ENCODE measurements around the gene CSF3R. TPM values are rescaled to one million over a fixed set of nuclear protein-coding genes. Genes with fewer than 3 reads are reported as not detected.

CSF3R gene
- total and polyA plus RNA-seq, 2 experiments from 2014 or later: 19.7 to 22.3 TPM

DNA sequence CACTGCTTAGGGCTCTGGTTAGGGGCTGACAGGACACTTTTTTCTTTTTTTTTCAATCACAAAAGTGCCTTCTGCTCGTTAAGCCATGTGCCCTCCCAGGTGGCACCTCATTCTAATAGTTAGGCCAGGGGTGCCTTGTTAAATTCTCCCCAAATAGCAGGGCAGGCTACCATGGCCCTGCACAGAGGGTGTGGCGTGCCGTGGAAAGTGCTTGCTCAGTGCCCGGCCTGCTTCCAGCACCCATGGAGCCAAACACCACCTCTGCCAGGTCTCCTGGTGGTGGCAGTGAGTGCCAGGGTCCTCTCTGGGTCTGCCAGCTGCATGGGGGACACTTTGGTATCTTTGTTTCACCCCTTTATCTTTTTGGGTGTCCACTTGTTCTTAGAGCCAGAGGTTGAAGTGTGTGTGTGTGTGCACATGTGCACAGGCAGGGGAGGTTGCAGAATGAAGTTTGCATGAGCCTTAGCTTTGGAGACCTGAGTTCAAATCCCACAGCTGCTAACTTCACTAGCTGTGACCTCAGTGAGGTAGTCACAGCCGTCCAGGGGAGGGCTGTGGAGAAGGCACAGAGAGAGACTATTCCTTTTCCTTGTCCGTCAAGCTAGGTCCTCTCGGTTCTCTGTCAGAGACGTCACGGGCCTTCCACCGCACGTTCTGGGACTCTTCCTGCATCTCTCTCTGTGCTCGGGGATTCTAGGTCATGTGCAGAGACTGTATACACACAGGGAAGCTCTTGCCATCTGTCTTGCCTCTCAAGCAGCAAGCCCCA, 39.9 kb upstream of the CSF3R start:
- TF ChIP-seq EZH2phosphoT487 (IDR thresholded peaks at IDR 0.05; ENCODE audit: low read depth, severe bottlenecking, unreplicated experiment) (no peak), EZH2 (IDR thresholded peaks at IDR 0.05; ENCODE audit: borderline replicate concordance) (no peak)
- TF ChIP-seq, protein P1, sequence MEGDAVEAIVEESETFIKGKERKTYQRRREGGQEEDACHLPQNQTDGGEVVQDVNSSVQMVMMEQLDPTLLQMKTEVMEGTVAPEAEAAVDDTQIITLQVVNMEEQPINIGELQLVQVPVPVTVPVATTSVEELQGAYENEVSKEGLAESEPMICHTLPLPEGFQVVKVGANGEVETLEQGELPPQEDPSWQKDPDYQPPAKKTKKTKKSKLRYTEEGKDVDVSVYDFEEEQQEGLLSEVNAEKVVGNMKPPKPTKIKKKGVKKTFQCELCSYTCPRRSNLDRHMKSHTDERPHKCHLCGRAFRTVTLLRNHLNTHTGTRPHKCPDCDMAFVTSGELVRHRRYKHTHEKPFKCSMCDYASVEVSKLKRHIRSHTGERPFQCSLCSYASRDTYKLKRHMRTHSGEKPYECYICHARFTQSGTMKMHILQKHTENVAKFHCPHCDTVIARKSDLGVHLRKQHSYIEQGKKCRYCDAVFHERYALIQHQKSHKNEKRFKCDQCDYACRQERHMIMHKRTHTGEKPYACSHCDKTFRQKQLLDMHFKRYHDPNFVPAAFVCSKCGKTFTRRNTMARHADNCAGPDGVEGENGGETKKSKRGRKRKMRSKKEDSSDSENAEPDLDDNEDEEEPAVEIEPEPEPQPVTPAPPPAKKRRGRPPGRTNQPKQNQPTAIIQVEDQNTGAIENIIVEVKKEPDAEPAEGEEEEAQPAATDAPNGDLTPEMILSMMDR (IDR thresholded peaks at IDR 0.05; ENCODE audit: poor library complexity): no peak

DNA sequence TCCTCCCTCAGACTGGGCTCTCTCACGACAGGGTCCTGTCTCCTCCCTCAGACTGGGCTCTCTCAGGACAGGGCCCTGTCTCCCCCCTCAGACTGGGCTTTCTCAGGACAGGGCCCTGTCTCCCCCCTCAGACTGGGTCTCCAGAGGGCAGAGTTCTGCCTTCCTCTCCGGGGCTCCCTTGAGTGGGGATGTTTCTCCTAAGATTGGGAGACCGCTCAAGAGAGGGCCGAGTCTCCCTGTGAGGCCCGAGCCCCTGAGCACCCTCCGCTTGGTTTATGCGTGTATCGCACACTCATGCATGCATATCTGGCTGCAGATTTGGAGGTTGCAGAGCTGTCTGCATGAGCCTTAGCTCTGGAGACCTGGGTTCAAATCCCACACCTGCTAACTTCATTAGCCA, 39.3 kb upstream of the CSF3R start:
- Histone ChIP-seq H3K4me1 (ENCODE audit: insufficient read depth) (no peaks in the 10 kb centered on the region), H3K9me3 (ENCODE audit: low read depth) (no peaks in the 10 kb centered on the region), H3K27me3 (no peaks in the 10 kb centered on the region), H3K36me3 (replicated peaks; ENCODE audit: insufficient read depth, low read depth) (no peaks in the 10 kb centered on the region), H4K20me1 (ENCODE audit: insufficient read depth, poor library complexity, severe bottlenecking) (no peaks in the 10 kb centered on the region), H3K4me2 (no peak overlapping the region), H2AFZ (no peak overlapping the region), H3K4me3 (no peak overlapping the region), H3K9me2 (replicated peaks; ENCODE audit: insufficient read depth) (no peaks in the 10 kb centered on the region), H3K27ac (no peak overlapping the region), H3K79me2 (no peaks in the 10 kb centered on the region)
- TF ChIP-seq EZH2phosphoT487 (IDR thresholded peaks at IDR 0.05; ENCODE audit: low read depth, severe bottlenecking, unreplicated experiment): no peak
- no peak for DNase-seq (ENCODE audit: low spot score)
- 93% methylated on average over 8 of the region's 8 CpGs for WGBS (ENCODE audit: low lambda C conversion rate, missing lambda C conversion rate)

More for the DNA sequence above, 39.9 kb upstream of the CSF3R start:
- no peak overlapping the region for H3K27ac ChIP-seq
- no peaks in the 10 kb centered on the region for H3K9me2 ChIP-seq (replicated peaks; ENCODE audit: insufficient read depth)
- no peaks in the 10 kb centered on the region for H4K20me1 ChIP-seq (ENCODE audit: insufficient read depth, poor library complexity, severe bottlenecking)
- DNase-seq (ENCODE audit: low spot score): no peak
- H3K4me1 ChIP-seq (ENCODE audit: insufficient read depth): no peaks in the 10 kb centered on the region
- no peaks in the 10 kb centered on the region for H3K36me3 ChIP-seq (replicated peaks; ENCODE audit: insufficient read depth, low read depth)
- H2AFZ ChIP-seq: no peak overlapping the region
- no peak overlapping the region for H3K4me2 ChIP-seq
- no peaks in the 10 kb centered on the region for H3K27me3 ChIP-seq
- no peaks in the 10 kb centered on the region for H3K9me3 ChIP-seq (ENCODE audit: low read depth)
- no peak overlapping the region for H3K4me3 ChIP-seq
- 91% methylated on average over 12 of the region's 12 CpGs for whole genome bisulfite sequencing (ENCODE audit: low lambda C conversion rate, missing lambda C conversion rate)
- no peaks in the 10 kb centered on the region for H3K79me2 ChIP-seq

DNA sequence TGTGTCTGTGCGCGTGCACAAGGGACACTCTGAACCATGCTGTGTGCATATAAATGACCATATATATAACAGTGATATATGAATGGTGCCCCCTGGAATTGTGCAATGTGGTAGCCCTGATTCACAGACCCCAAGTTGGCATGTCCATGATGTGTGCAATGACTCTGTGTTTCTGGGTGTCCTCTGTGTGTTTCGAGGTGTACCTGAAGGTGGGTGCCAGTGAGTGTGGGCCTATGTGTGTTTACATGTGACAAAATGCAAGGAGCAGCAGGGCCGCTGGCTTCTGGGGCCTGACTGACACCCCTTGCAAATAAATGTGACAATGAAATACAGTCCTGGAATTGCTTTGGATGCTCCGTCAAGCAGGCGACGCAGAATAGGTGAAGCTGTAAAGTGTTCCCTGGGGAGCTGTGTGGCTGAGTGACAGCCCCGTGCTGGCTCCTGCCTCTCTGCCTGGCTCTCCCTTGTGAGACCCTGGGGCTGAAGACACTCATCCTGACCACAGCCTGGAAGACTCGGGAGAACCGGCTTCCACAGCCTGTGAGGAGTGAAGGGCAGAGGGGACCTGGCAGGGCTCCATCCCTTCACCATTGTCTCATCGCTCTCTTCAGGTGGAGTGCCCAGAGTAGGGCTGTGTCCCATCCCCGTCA, 38.2 kb upstream of the CSF3R start:
- H4K20me1 ChIP-seq (ENCODE audit: insufficient read depth, poor library complexity, severe bottlenecking): no peaks in the 10 kb centered on the region
- TF ChIP-seq, protein P1 (IDR thresholded peaks at IDR 0.05; ENCODE audit: poor library complexity): no peak
- TF ChIP-seq EZH2 (IDR thresholded peaks at IDR 0.05; ENCODE audit: borderline replicate concordance): no peak
- TF ChIP-seq EZH2phosphoT487 (IDR thresholded peaks at IDR 0.05; ENCODE audit: low read depth, severe bottlenecking, unreplicated experiment): no peak

DNA sequence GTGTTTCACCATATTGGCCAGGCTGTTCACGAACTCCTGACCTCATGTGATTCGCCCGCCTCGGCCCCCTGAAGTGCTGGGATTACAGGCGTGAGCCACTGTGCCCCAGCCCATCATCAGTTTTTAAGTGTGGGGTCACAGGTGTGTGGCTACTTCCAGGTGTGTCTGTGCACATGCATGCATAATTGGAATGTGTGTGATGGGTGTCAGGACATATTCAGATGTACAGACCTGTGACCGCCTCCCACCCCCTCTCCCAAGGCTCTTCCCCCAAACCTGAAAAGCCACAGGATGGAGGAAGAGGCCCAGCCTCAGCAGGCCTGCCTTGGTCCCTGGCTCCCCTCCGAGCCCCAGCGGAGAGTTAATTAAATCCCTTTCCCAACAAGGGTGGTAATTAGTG, 37.3 kb upstream of the CSF3R start:
- DNase-seq (ENCODE audit: low spot score): no peak
- 78% methylated on average over 8 of the region's 8 CpGs for WGBS (ENCODE audit: low lambda C conversion rate, missing lambda C conversion rate)

More for the DNA sequence above, 38.2 kb upstream of the CSF3R start:
- no peak overlapping the region for H3K4me3 ChIP-seq
- no peak overlapping the region for H3K4me2 ChIP-seq
- H3K36me3 ChIP-seq (replicated peaks; ENCODE audit: insufficient read depth, low read depth): no peaks in the 10 kb centered on the region
- H3K9me3 ChIP-seq (ENCODE audit: low read depth): no peaks in the 10 kb centered on the region
- H3K4me1 ChIP-seq (ENCODE audit: insufficient read depth): no peaks in the 10 kb centered on the region
- H3K27me3 ChIP-seq: no peaks in the 10 kb centered on the region
- no peak for DNase-seq (ENCODE audit: low spot score)
- H3K79me2 ChIP-seq: no peaks in the 10 kb centered on the region
- WGBS (ENCODE audit: low lambda C conversion rate, missing lambda C conversion rate): 82% methylated on average over 12 of the region's 12 CpGs
- no peaks in the 10 kb centered on the region for H3K9me2 ChIP-seq (replicated peaks; ENCODE audit: insufficient read depth)
- no peak overlapping the region for H2AFZ ChIP-seq
- no peak overlapping the region for H3K27ac ChIP-seq

More for the DNA sequence above, 37.3 kb upstream of the CSF3R start:
- Histone ChIP-seq H3K9me3 (ENCODE audit: low read depth) (no peaks in the 10 kb centered on the region), H3K4me1 (ENCODE audit: insufficient read depth) (no peaks in the 10 kb centered on the region), H4K20me1 (ENCODE audit: insufficient read depth, poor library complexity, severe bottlenecking) (no peaks in the 10 kb centered on the region), H3K9me2 (replicated peaks; ENCODE audit: insufficient read depth) (no peaks in the 10 kb centered on the region), H3K4me2 (no peak overlapping the region), H3K36me3 (replicated peaks; ENCODE audit: insufficient read depth, low read depth) (no peaks in the 10 kb centered on the region), H3K79me2 (no peaks in the 10 kb centered on the region), H3K27me3 (no peaks in the 10 kb centered on the region), H3K27ac (no peak overlapping the region), H2AFZ (no peak overlapping the region), H3K4me3 (no peak overlapping the region)
- TF ChIP-seq EZH2phosphoT487 (IDR thresholded peaks at IDR 0.05; ENCODE audit: low read depth, severe bottlenecking, unreplicated experiment) (no peak), EZH2 (IDR thresholded peaks at IDR 0.05; ENCODE audit: borderline replicate concordance) (no peak)
- TF ChIP-seq, protein P1 (IDR thresholded peaks at IDR 0.05; ENCODE audit: poor library complexity): no peak

Measured in hepatocyte (in vitro differentiated cells).